Activated T-cell treated with anti-CD3 and anti-CD28 coated beads, Interleukin-2, amount 50 U/mL, for 72 hours (primary cell): ENCODE results near the gene HMHB1. TPM values are rescaled to one million over a fixed set of nuclear protein-coding genes. Genes with fewer than 3 reads are reported as not detected.

Experiments used
- ATAC-seq, 2 donors: fragments of 150-1000 bp; cut with Tn5 transposase; replicated peaks in 1 of 2; 2 replicates each; pipeline ENCODE4 v1.10.0; 2021; ENCODE audit warnings: moderate library complexity in 2 of 2, mild to moderate bottlenecking in 1 of 2
- DNase-seq, 2 donors: peaks; one replicate each; pipeline ENCODE4 v3.0.0; 2021 to 2022; ENCODE audit warnings: mixed read lengths in 1 of 2
- H3K27ac Mint-ChIP-seq: one replicate; pipeline ENCODE4 v1.8.0; 2022; ENCODE audit warnings: mild to moderate bottlenecking, moderate library complexity, mixed read lengths
- H3K27me3 Mint-ChIP-seq: one replicate; pipeline ENCODE4 v1.8.0; 2022; ENCODE audit warnings: low read depth, mixed read lengths
- H3K36me3 Mint-ChIP-seq, 2 donors: one replicate each; pipeline ENCODE4 v1.8.0; 2022; ENCODE audit warnings: mixed read lengths in 2 of 2, mild to moderate bottlenecking in 1 of 2; ENCODE audit not compliant: insufficient read depth in 2 of 2
- H3K4me1 Mint-ChIP-seq: one replicate; pipeline ENCODE4 v1.8.0; 2022; ENCODE audit warnings: low read depth, mixed read lengths
- H3K4me3 Mint-ChIP-seq, 2 donors: one replicate each; pipeline ENCODE4 v1.8.0; 2022; ENCODE audit warnings: mild to moderate bottlenecking in 2 of 2, mixed read lengths in 2 of 2, moderate library complexity in 2 of 2
- H3K9me3 Mint-ChIP-seq, 2 donors: one replicate each; pipeline ENCODE4 v1.8.0; 2022; ENCODE audit warnings: mixed read lengths in 2 of 2
- total RNA-seq, 2 donors: library from RNA; stranded (reverse); gene quantifications; one replicate each; pipeline ENCODE4 v1.2.3, GENCODE V29; 2022

Gene HMHB1
- total RNA-seq, 2 donors from 2014 or later = not detected

DNA sequence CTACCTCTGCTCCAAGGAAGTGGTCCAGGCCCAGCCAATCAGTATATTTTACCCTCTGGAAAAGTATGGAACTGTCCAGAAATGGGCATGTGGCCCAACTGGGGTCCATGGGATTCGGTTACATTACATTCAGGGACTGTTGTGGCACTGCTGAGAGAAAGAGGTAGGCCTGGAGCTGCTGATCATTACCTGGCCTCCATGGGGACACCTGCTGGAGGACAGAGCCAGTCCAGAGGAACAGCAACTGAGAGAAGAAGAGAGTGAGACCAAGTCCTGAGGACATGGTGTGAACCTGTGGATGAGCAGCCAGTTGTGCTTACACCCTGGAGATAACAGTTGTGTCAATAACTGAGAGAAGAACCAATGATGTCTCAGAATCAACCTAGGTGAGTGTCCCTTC lies 48.2 kb downstream of the HMHB1 start:
- DNase-seq (no peak), ATAC-seq (no peak)
- no peak overlapping the region for H3K4me3 Mint-ChIP-seq
- H3K4me1 Mint-ChIP-seq = no peaks in the 10 kb centered on the region
- H3K36me3 Mint-ChIP-seq = no peaks in the 10 kb centered on the region
- H3K27ac Mint-ChIP-seq = no peak overlapping the region
- H3K9me3 Mint-ChIP-seq = no peaks in the 10 kb centered on the region
- no peaks in the 10 kb centered on the region for H3K27me3 Mint-ChIP-seq

DNA sequence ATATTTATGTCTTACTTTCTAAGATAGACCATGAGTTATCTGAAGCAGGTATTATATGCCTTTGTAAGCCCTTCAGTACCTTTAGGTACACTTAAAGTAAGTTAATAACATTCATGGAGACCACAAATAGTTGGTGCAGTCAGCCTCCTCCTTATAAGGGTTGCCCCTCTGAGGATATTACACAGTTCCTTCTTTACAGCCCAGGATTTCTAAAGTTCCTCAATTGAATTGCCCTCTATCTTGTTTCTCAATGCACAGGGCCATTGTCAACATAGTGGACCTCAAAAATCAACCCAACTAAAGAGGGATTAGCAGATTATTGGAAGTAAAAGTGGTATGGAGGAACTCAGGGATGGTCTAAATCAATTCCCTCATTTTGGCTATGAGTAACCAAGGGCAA lies 50.3 kb downstream of the HMHB1 start:
- no peaks in the 10 kb centered on the region for H3K36me3 Mint-ChIP-seq
- no peak for ATAC-seq
- H3K4me1 Mint-ChIP-seq = no peaks in the 10 kb centered on the region
- no peaks in the 10 kb centered on the region for H3K9me3 Mint-ChIP-seq
- no peak overlapping the region for H3K4me3 Mint-ChIP-seq
- DNase-seq = no peak
- H3K27ac Mint-ChIP-seq = no peak overlapping the region
- no peaks in the 10 kb centered on the region for H3K27me3 Mint-ChIP-seq

DNA sequence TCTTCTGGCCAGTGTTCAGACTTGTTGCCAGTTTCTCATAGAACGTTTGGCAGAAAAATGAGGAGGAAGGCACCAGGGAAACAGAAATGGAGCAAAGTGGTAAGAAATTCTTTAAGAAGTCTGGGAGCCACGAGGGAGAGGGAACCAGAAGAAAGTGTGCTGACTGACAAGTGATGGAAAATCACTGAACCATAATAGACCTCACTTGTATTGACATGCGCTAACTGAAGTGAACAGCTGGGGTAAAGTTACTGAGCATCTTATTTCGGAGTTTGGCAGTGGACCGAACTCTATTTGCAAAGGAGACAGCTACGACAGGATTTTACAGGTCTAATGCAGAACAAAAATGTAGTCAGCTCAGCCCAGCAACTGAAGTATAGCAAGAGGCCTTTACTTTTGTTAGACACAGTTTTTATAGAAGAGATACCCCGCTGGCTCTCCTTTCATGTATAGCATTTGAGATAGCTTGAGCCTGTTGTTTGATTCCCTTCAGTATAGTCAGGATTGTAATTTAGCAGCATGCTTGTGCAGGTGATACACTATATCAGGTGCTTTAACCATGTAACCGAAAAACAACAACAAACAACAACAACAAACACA lies 53.6 kb downstream of the HMHB1 start:
- Mint-ChIP-seq H3K9me3 (no peaks in the 10 kb centered on the region), H3K4me1 (no peaks in the 10 kb centered on the region), H3K4me3 (no peak overlapping the region), H3K27me3 (no peaks in the 10 kb centered on the region), H3K36me3 (no peaks in the 10 kb centered on the region), H3K27ac (no peak overlapping the region)
- no peak for ATAC-seq
- no peak for DNase-seq
